GM12878 (cell line): ENCODE data around the gene TAS1R2.

ENCODE experiments used
- ATF3 ChIP-seq: IDR thresholded peaks from 2 replicates; pipeline ENCODE4 v1.6.1; 2011; ENCODE audit warnings: low read depth, mild to moderate bottlenecking, low read length, moderate library complexity, borderline replicate concordance; ENCODE audit errors: extremely low read depth
- CTCF ChIP-seq, 3 experiments: IDR thresholded peaks in 2 of 3; conservative IDR thresholded peaks in 1 of 3; 2 replicates each; pipeline ENCODE4 v1.5.1; 2011; ENCODE audit warnings: low read depth in 3 of 3, low read length in 3 of 3, mild to moderate bottlenecking in 3 of 3, control low read depth in 2 of 3, moderate library complexity in 2 of 3, inconsistent platforms in 1 of 3, mixed read lengths in 1 of 3; ENCODE audit not compliant: control insufficient read depth in 2 of 3, insufficient read depth in 1 of 3; ENCODE audit errors: extremely low read depth in 1 of 3
- EP300 ChIP-seq, 2 experiments: fragments of 150-350 bp in 1 of 2; IDR thresholded peaks; 2 replicates each; pipeline ENCODE4 v1.6.1; 2011 to 2012; ENCODE audit warnings: low read depth in 2 of 2, low read length in 2 of 2, borderline replicate concordance in 1 of 2, improper control_type of control experiment in 1 of 2, inconsistent platforms in 1 of 2; ENCODE audit not compliant: control insufficient read depth in 1 of 2
- JUNB ChIP-seq: IDR thresholded peaks from 2 replicates; pipeline ENCODE4 v1.6.1; 2016; ENCODE audit warnings: antibody characterized with exemption, mild to moderate bottlenecking
- MAX ChIP-seq: IDR thresholded peaks from 2 replicates; pipeline ENCODE4 v1.6.1; 2012; ENCODE audit warnings: low read depth, low read length, improper control_type of control experiment
- USF2 ChIP-seq: IDR thresholded peaks from 2 replicates; pipeline ENCODE4 v1.6.1; 2011; ENCODE audit warnings: low read depth, low read length, improper control_type of control experiment, borderline replicate concordance
- ZNF384 ChIP-seq: IDR thresholded peaks from 2 replicates; pipeline ENCODE4 v1.6.1; 2012; ENCODE audit warnings: low read depth, mild to moderate bottlenecking, low read length, improper control_type of control experiment, borderline replicate concordance

- TF ChIP-seq USF2 = no peak
- no peak for TF ChIP-seq MAX
- TF ChIP-seq CTCF (IDR thresholded peaks at IDR 0.05 in 2 of 3, conservative IDR thresholded peaks at IDR 0.05 in 1 of 3; ENCODE audit: control insufficient read depth in 2 of 3, extremely low read depth in 1 of 3, insufficient read depth in 1 of 3, low read depth in 3 of 3, low read length in 3 of 3) = no peak
- TF ChIP-seq EP300 (IDR thresholded peaks at IDR 0.05; ENCODE audit: borderline replicate concordance in 1 of 2, control insufficient read depth in 1 of 2, low read depth in 2 of 2, low read length in 2 of 2) = no peak
- TF ChIP-seq ATF3 = no peak
- no peak for TF ChIP-seq ZNF384
- no peak for TF ChIP-seq JUNB
These were observed 1.3 kb downstream of the TAS1R2 start for GRCh38 chr1:18858070-18858688.
